Suprapubic skin (tissue), 4 donors: ENCODE data around the gene STRN. TPM values are rescaled to one million over a fixed set of nuclear protein-coding genes. Genes with fewer than 3 reads are reported as not detected.

Experiments used
- DNase-seq, 2 donors: peaks; one replicate each; pipeline ENCODE4 v3.0.0-alpha.2; 2019; ENCODE audit warnings: low spot score in 2 of 2
- H3K27ac ChIP-seq: fragments of 200-600 bp; sonication (generic); one replicate; pipeline ENCODE4 v1.5.1; 2019
- H3K27me3 ChIP-seq: fragments of 200-600 bp; sonication (generic); one replicate; pipeline ENCODE4 v1.5.1; 2019
- H3K36me3 ChIP-seq: fragments of 200-600 bp; sonication (generic); one replicate; pipeline ENCODE4 v1.5.1; 2019
- H3K4me1 ChIP-seq: fragments of 200-600 bp; sonication (generic); one replicate; pipeline ENCODE4 v1.5.1; 2019
- H3K4me3 ChIP-seq: fragments of 200-600 bp; sonication (generic); one replicate; pipeline ENCODE4 v1.5.1; 2019; ENCODE audit warnings: mild to moderate bottlenecking
- H3K9me3 ChIP-seq: fragments of 200-600 bp; sonication (generic); one replicate; pipeline ENCODE4 v1.5.1; 2019
- EP300 ChIP-seq: sonication (generic); formaldehyde crosslinking; IDR thresholded peaks from one replicate; pipeline ENCODE4 v1.6.1; 2017; ENCODE audit warnings: antibody characterized with exemption
- POLR2A ChIP-seq, 2 donors: fragments of 450-650 bp; IDR thresholded peaks; one replicate each; pipeline ENCODE4 v1.6.1; 2017; ENCODE audit warnings: antibody characterized with exemption in 2 of 2, mild to moderate bottlenecking in 2 of 2, moderate library complexity in 2 of 2
- POLR2AphosphoS5 ChIP-seq, 3 donors: sonication (generic); formaldehyde crosslinking; IDR thresholded peaks; one replicate each; pipeline ENCODE4 v1.6.1; 2017; ENCODE audit warnings: antibody characterized with exemption in 3 of 3
- WGBS: methylation state at CpG from one replicate; pipeline ENCODE4 v1.1.5; 2018; 5-methylcytosine and 5-hydroxymethylcytosine counted together
- total RNA-seq, 4 donors: library from RNA; depleted of rRNA; stranded (reverse); fragments of >200 nt; gene quantifications; one replicate each; pipeline ENCODE4 v1.1.0, GENCODE V29; 2016
- TF ChIP-seq, protein P1 (sequence below), 2 donors: fragments of 200-600 bp in 1 of 2; fragments of 450-650 bp in 1 of 2; sonication (generic) in 1 of 2; IDR thresholded peaks; one replicate each; pipeline ENCODE4 v1.5.1; 2016 to 2019; ENCODE audit warnings: antibody characterized with exemption in 2 of 2, mild to moderate bottlenecking in 1 of 2, moderate library complexity in 1 of 2

Gene STRN
- total RNA-seq, 4 donors from 2014 or later: 28.6 to 39.6 (median 37.5) TPM

DNA sequence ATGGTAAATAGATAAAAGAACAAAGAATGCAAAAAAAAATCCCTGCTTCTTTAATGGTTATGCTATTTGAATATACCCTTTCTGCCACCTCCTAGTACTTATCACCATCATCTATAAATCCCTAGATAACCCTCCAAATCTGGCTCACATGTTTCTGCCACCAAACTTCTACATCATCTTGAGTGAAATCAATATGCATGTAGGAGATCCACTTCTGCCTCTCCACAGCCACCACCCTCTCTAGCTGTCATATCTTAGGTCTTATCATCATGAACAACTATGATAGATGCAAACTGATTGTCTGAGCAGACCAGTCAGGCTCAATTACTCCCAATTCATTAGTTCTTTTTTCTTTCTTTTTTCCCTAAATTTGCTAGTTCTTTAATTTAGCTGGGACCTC is 55.3 kb downstream of the STRN start:
- Histone ChIP-seq H3K4me3 (no peak overlapping the region), H3K9me3 (no peaks in the 10 kb centered on the region), H3K36me3 (peaks cover 9% of the 10 kb centered on the region), H3K4me1 (no peaks in the 10 kb centered on the region), H3K27me3 (no peaks in the 10 kb centered on the region), H3K27ac (no peak overlapping the region)
- no peak for TF ChIP-seq EP300
- TF ChIP-seq POLR2A (IDR thresholded peaks at IDR 0.05): no peak
- TF ChIP-seq, protein P1, sequence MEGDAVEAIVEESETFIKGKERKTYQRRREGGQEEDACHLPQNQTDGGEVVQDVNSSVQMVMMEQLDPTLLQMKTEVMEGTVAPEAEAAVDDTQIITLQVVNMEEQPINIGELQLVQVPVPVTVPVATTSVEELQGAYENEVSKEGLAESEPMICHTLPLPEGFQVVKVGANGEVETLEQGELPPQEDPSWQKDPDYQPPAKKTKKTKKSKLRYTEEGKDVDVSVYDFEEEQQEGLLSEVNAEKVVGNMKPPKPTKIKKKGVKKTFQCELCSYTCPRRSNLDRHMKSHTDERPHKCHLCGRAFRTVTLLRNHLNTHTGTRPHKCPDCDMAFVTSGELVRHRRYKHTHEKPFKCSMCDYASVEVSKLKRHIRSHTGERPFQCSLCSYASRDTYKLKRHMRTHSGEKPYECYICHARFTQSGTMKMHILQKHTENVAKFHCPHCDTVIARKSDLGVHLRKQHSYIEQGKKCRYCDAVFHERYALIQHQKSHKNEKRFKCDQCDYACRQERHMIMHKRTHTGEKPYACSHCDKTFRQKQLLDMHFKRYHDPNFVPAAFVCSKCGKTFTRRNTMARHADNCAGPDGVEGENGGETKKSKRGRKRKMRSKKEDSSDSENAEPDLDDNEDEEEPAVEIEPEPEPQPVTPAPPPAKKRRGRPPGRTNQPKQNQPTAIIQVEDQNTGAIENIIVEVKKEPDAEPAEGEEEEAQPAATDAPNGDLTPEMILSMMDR (IDR thresholded peaks at IDR 0.05): no peak
- TF ChIP-seq POLR2AphosphoS5 (IDR thresholded peaks at IDR 0.05): no peak
- no peak for DNase-seq

DNA sequence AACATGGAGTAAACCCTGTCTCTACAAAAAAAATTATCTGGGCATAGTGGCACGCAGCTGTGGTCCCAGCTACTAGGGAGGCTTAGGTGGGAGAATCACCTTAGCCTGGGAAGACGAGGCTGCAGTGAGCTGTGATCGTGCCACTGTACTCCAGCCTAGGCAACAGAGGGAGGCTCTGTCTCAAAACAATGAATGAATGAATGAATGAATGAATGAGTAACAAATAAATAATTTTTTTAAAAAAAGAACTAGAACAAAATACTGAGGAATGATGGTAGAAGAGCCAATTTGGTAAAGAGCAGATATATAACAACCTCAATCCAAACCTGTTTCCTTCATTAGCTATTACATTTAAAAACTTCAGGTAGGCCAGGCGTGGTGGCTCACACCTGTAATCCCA is 60.1 kb downstream of the STRN start:
- TF ChIP-seq POLR2A (IDR thresholded peaks at IDR 0.05): no peak
- no peak for TF ChIP-seq EP300
- TF ChIP-seq, protein P1 (IDR thresholded peaks at IDR 0.05): no peak
- no peak for TF ChIP-seq POLR2AphosphoS5 (IDR thresholded peaks at IDR 0.05)
- DNase-seq: no peak
- Histone ChIP-seq H3K4me3 (no peak overlapping the region), H3K4me1 (no peaks in the 10 kb centered on the region), H3K27me3 (no peaks in the 10 kb centered on the region), H3K36me3 (peaks cover 17% of the 10 kb centered on the region), H3K27ac (no peak overlapping the region), H3K9me3 (no peaks in the 10 kb centered on the region)
- 98% methylated on average over 4 of the region's 4 CpGs for WGBS

DNA sequence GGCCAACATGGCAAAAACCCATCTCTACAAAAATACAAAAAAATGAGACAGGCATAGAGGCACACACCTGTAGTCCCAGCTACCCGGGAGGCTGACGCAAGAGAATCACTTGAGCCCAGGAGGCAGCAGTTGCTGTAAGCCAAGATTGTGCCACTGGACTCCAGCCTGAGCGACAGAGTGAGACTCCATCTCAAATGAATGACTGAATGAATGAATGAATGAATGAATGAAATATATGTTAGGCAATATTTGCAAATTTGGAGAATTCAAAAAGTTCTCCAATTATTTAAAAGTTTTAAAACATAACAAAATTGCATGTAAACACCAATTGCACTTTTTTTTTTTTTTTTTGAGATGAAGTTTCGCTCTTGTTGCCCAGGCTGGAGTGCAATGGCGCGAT is 61.7 kb downstream of the STRN start:
- DNase-seq: no peak
- no peak overlapping the region for H3K27ac ChIP-seq
- 86% methylated on average over 6 of the region's 6 CpGs for WGBS
- H3K27me3 ChIP-seq: no peaks in the 10 kb centered on the region
- H3K4me3 ChIP-seq: no peak overlapping the region
- H3K36me3 ChIP-seq: peaks cover 17% of the 10 kb centered on the region
- no peak for TF ChIP-seq EP300
- no peak for TF ChIP-seq POLR2AphosphoS5 (IDR thresholded peaks at IDR 0.05)
- TF ChIP-seq, protein P1 (IDR thresholded peaks at IDR 0.05): no peak
- no peak for TF ChIP-seq POLR2A (IDR thresholded peaks at IDR 0.05)
- H3K4me1 ChIP-seq: no peaks in the 10 kb centered on the region
- H3K9me3 ChIP-seq: no peaks in the 10 kb centered on the region

DNA sequence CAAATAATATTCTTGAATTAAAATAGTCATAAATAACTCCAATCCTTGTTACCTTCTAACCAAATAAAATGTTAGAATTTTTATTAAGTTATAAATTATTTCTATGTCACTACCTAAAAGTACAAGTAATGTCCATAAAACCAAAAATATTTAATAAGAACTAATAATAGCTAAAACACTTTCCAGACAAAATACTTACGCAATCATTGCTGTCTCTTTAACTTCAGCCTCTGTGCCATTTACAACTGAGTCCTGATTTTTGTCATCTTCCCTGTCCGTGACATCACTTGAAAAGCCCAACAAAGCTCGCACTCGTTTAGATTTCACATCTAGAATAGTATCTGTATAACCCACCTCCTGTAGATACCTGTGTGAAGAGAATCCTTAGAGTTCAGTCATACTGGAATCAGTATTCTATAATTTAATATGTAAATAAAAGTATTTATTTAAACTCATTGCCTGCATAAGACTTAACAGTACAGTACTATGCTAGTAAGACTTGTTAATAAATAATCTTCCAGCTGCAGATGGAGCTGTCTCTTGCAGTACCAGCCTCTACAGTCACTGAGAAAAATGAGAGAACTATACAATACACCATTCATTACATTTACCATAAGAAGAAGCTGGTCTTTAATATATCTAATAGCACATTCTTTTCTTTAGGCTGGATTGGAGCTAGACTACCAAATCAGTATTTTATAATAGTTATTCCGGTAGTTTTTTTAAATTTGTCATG is 63.8 kb downstream of the STRN start:
- no peak for TF ChIP-seq POLR2A (IDR thresholded peaks at IDR 0.05)
- no peak for TF ChIP-seq EP300
- TF ChIP-seq, protein P1 (IDR thresholded peaks at IDR 0.05): no peak
- no peak for TF ChIP-seq POLR2AphosphoS5 (IDR thresholded peaks at IDR 0.05)
- H3K4me3 ChIP-seq: no peak overlapping the region
- 93% methylated on average over 5 of the region's 5 CpGs for WGBS
- no peaks in the 10 kb centered on the region for H3K27me3 ChIP-seq
- no peaks in the 10 kb centered on the region for H3K9me3 ChIP-seq
- no peak overlapping the region for H3K27ac ChIP-seq
- no peaks in the 10 kb centered on the region for H3K4me1 ChIP-seq
- peaks cover 20% of the 10 kb centered on the region for H3K36me3 ChIP-seq
- no peak for DNase-seq

DNA sequence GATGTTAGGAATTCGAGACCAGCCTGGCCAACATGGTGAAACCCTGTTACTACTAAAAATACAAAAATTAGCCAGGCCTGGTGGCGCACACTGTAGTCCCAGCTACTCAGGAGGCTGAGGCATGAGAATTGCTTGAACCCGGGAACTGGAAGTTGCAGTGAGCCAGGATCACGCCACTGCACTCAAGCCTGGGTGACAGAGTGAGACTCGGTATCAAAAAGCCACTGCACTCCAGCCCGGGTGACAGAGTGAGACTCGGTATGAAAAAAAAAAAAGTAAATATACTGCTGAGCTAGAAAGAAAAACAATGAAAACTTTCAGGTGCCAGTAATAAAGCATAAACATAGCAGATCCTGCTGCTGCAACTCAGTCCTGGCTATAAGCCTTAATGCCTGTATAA is 73.5 kb downstream of the STRN start:
- H3K4me3 ChIP-seq: no peak overlapping the region
- H3K9me3 ChIP-seq: no peaks in the 10 kb centered on the region
- H3K27ac ChIP-seq: no peak overlapping the region
- H3K27me3 ChIP-seq: no peaks in the 10 kb centered on the region
- DNase-seq: no peak
- peaks cover 15% of the 10 kb centered on the region for H3K36me3 ChIP-seq
- TF ChIP-seq, protein P1 (IDR thresholded peaks at IDR 0.05): no peak
- TF ChIP-seq EP300 (no peak), POLR2A (IDR thresholded peaks at IDR 0.05) (no peak), POLR2AphosphoS5 (IDR thresholded peaks at IDR 0.05) (no peak)
- no peaks in the 10 kb centered on the region for H3K4me1 ChIP-seq
- 81% methylated on average over 7 of the region's 7 CpGs for WGBS
